Loucy (cell line): ENCODE data around the gene RIT2.
"Not testable (repeated sequence)": the region's sequence is repeated elsewhere in the genome, so short reads cannot be mapped to it uniquely, and the experiment has no call there.

Experiments used
- H2AFZ ChIP-seq: fragments of 200-600 bp; sonication (generic); 2 replicates; pipeline ENCODE4 v1.6.0; 2016; ENCODE audit warnings: antibody characterized with exemption, mild to moderate bottlenecking, low read length, moderate library complexity
- H3F3A ChIP-seq: fragments of 200-600 bp; 2 replicates; pipeline ENCODE4 v1.6.0; 2016; ENCODE audit warnings: antibody characterized with exemption, low read depth, mild to moderate bottlenecking
- H3K27me3 ChIP-seq: fragments of 200-600 bp; sonication (generic); 2 replicates; pipeline ENCODE4 v1.6.1; 2014; ENCODE audit warnings: low read length, mild to moderate bottlenecking; ENCODE audit not compliant: insufficient read depth, poor library complexity, severe bottlenecking
- H3K36me3 ChIP-seq: fragments of 200-600 bp; sonication (generic); 2 replicates; pipeline ENCODE4 v1.6.1; 2016; ENCODE audit warnings: low read length; ENCODE audit not compliant: insufficient read depth
- H3K4me1 ChIP-seq: fragments of 200-600 bp; sonication (generic); 2 replicates; pipeline ENCODE4 v1.5.1; 2014; ENCODE audit warnings: low read length, mild to moderate bottlenecking; ENCODE audit not compliant: insufficient read depth, poor library complexity, severe bottlenecking
- H3K4me2 ChIP-seq: fragments of 200-600 bp; sonication (generic); 2 replicates; pipeline ENCODE4 v1.6.0; 2014; ENCODE audit warnings: antibody characterized with exemption, low read length, low read depth, mild to moderate bottlenecking; ENCODE audit not compliant: poor library complexity, severe bottlenecking
- H3K4me3 ChIP-seq: fragments of 200-600 bp; sonication (generic); 2 replicates; pipeline ENCODE4 v1.5.1; 2014; ENCODE audit warnings: low read length, mild to moderate bottlenecking, mixed read lengths; ENCODE audit not compliant: poor library complexity, severe bottlenecking
- H3K79me2 ChIP-seq: fragments of 200-600 bp; sonication (generic); 2 replicates; pipeline ENCODE4 v1.6.1; 2014; ENCODE audit warnings: low read length; ENCODE audit not compliant: insufficient read depth
- H3K9ac ChIP-seq: fragments of 200-600 bp; sonication (generic); 2 replicates; pipeline ENCODE4 v1.6.0; 2014; ENCODE audit warnings: mild to moderate bottlenecking, low read depth, low read length, moderate library complexity; ENCODE audit not compliant: poor library complexity, severe bottlenecking
- H3K9me2 ChIP-seq: fragments of 200-600 bp; sonication (generic); replicated peaks from 2 replicates; pipeline ENCODE4 v1.6.1; 2016; ENCODE audit warnings: low read depth, low read length, mixed read lengths
- H3K9me3 ChIP-seq: fragments of 200-600 bp; sonication (generic); 2 replicates; pipeline ENCODE4 v1.6.1; 2014; ENCODE audit warnings: mild to moderate bottlenecking, antibody characterized with exemption, low read length, low read depth; ENCODE audit not compliant: insufficient read depth
- H4K20me1 ChIP-seq: fragments of 200-600 bp; sonication (generic); 2 replicates; pipeline ENCODE4 v1.6.0; 2014; ENCODE audit warnings: antibody characterized with exemption, low read length, mild to moderate bottlenecking; ENCODE audit not compliant: insufficient read depth, poor library complexity, severe bottlenecking
- CTCF ChIP-seq: fragments of 200-600 bp; sonication (generic); conservative IDR thresholded peaks from 2 replicates; pipeline ENCODE4 v1.5.1; 2014; ENCODE audit warnings: mild to moderate bottlenecking, antibody characterized with exemption, low read length
- EZH2phosphoT487 ChIP-seq: fragments of 200-600 bp; IDR thresholded peaks from 2 replicates; pipeline ENCODE4 v1.6.1; 2018; ENCODE audit warnings: antibody characterized with exemption, mild to moderate bottlenecking, moderate library complexity, borderline replicate concordance

RIT2 gene

GRCh38 chr18:42742474-42742873 lies 373.0 kb downstream of the RIT2 start:
- Histone ChIP-seq H3K4me2 (no peak overlapping the region), H3K9me3 (no peaks in the 10 kb centered on the region), H3K9ac (no peak overlapping the region), H2AFZ (no peak overlapping the region), H3K79me2 (no peaks in the 10 kb centered on the region), H3K27me3 (no peaks in the 10 kb centered on the region), H3K4me3 (no peak overlapping the region), H3F3A (no peaks in the 10 kb centered on the region), H3K36me3 (no peaks in the 10 kb centered on the region), H4K20me1 (no peaks in the 10 kb centered on the region), H3K9me2 (no peaks in the 10 kb centered on the region), H3K4me1 (no peaks in the 10 kb centered on the region)
- TF ChIP-seq EZH2phosphoT487 (no peak), CTCF (no peak)

GRCh38 chr18:42741805-42742347 lies 373.6 kb downstream of the RIT2 start:
- not testable (repeated sequence) for H3K4me2 ChIP-seq, H3K9me3 ChIP-seq, H3F3A ChIP-seq, H3K4me1 ChIP-seq, H3K36me3 ChIP-seq, H3K27me3 ChIP-seq, H3K9me2 ChIP-seq, H4K20me1 ChIP-seq, H2AFZ ChIP-seq, H3K79me2 ChIP-seq, H3K4me3 ChIP-seq, H3K9ac ChIP-seq

- H3K27me3 ChIP-seq, H3K4me2 ChIP-seq, H3K79me2 ChIP-seq, H3K9ac ChIP-seq, H3K9me3 ChIP-seq, H3K4me1 ChIP-seq, H3K4me3 ChIP-seq, H2AFZ ChIP-seq, H3K36me3 ChIP-seq, H4K20me1 ChIP-seq, H3F3A ChIP-seq, H3K9me2 ChIP-seq: not testable (repeated sequence)
Observed at GRCh38 chr18:42741299-42741698, 374.2 kb downstream of the RIT2 start.

- Histone ChIP-seq H2AFZ (no peak overlapping the region), H3F3A (no peaks in the 10 kb centered on the region), H3K4me1 (no peaks in the 10 kb centered on the region), H3K9ac (no peak overlapping the region), H3K4me2 (no peak overlapping the region), H3K4me3 (no peak overlapping the region), H3K9me2 (no peaks in the 10 kb centered on the region), H3K79me2 (no peaks in the 10 kb centered on the region), H3K27me3 (no peaks in the 10 kb centered on the region), H3K36me3 (no peaks in the 10 kb centered on the region), H3K9me3 (no peaks in the 10 kb centered on the region), H4K20me1 (no peaks in the 10 kb centered on the region)
- TF ChIP-seq EZH2phosphoT487 = no peak
- no peak for TF ChIP-seq CTCF
Observed at GRCh38 chr18:42736074-42736473, 379.4 kb downstream of the RIT2 start.
